Liver (tissue), 3 donors: ENCODE results near the gene CARM1.

Source experiments
- GABPA ChIP-seq, 2 donors: IDR thresholded peaks in 1 of 2; conservative IDR thresholded peaks in 1 of 2; 2 replicates each; pipeline ENCODE4 v1.6.1; 2016; ENCODE audit warnings: antibody characterized with exemption in 2 of 2, mild to moderate bottlenecking in 1 of 2, moderate library complexity in 1 of 2
- RXRA ChIP-seq, 2 donors: IDR thresholded peaks; 2 replicates each; pipeline ENCODE4 v1.6.1; 2017 to 2018; ENCODE audit warnings: antibody characterized with exemption in 2 of 2, mild to moderate bottlenecking in 1 of 2
- TF ChIP-seq, protein P1 (sequence below): fragments of 150-350 bp; IDR thresholded peaks from 2 replicates; pipeline ENCODE4 v1.5.1; 2017; ENCODE audit warnings: improper control_type of control experiment, low read depth, low read length; ENCODE audit not compliant: missing input control
- TF ChIP-seq, protein P2 (sequence below): IDR thresholded peaks from 2 replicates; pipeline ENCODE4 v1.6.1; 2016; ENCODE audit warnings: antibody characterized with exemption, mild to moderate bottlenecking
- TF ChIP-seq, protein P3 (sequence below): IDR thresholded peaks from 2 replicates; pipeline ENCODE4 v1.6.1; 2016; ENCODE audit warnings: antibody characterized with exemption
- donor health status: healthy.
- donor health status: healthy.

DNA sequence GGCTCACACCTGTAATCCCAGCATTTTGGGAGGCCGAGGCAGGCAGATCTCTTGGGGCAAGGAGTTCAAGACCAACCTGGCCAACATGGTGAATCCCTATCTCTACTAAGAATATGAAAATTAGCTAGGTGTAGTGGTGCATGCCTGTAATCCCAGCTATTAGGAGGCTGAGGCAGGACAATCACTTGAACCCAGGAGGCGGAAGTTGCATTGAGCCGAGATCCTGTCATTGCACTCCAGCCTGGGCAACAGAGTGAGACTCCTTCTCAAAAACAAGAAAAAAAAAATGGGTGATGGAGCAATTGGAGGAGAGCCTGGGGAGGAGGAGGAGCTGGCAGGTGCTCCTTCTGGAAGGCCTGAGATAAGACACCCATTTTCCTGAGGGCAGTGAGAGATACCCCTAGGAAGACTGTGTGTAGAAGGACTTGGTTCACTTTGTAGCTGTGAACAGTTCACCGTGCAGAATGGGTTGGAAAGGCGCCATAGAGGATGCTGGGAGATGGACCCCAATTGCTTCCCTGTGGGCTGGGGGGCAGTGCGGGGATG is 8.7 kb upstream of the CARM1 start:
- TF ChIP-seq, protein P1, sequence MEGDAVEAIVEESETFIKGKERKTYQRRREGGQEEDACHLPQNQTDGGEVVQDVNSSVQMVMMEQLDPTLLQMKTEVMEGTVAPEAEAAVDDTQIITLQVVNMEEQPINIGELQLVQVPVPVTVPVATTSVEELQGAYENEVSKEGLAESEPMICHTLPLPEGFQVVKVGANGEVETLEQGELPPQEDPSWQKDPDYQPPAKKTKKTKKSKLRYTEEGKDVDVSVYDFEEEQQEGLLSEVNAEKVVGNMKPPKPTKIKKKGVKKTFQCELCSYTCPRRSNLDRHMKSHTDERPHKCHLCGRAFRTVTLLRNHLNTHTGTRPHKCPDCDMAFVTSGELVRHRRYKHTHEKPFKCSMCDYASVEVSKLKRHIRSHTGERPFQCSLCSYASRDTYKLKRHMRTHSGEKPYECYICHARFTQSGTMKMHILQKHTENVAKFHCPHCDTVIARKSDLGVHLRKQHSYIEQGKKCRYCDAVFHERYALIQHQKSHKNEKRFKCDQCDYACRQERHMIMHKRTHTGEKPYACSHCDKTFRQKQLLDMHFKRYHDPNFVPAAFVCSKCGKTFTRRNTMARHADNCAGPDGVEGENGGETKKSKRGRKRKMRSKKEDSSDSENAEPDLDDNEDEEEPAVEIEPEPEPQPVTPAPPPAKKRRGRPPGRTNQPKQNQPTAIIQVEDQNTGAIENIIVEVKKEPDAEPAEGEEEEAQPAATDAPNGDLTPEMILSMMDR, result no peak
- TF ChIP-seq RXRA (IDR thresholded peaks at IDR 0.05) (no peak), GABPA (IDR thresholded peaks at IDR 0.05 in 1 of 2, conservative IDR thresholded peaks at IDR 0.05 in 1 of 2) (no peak)
- TF ChIP-seq, protein P2, sequence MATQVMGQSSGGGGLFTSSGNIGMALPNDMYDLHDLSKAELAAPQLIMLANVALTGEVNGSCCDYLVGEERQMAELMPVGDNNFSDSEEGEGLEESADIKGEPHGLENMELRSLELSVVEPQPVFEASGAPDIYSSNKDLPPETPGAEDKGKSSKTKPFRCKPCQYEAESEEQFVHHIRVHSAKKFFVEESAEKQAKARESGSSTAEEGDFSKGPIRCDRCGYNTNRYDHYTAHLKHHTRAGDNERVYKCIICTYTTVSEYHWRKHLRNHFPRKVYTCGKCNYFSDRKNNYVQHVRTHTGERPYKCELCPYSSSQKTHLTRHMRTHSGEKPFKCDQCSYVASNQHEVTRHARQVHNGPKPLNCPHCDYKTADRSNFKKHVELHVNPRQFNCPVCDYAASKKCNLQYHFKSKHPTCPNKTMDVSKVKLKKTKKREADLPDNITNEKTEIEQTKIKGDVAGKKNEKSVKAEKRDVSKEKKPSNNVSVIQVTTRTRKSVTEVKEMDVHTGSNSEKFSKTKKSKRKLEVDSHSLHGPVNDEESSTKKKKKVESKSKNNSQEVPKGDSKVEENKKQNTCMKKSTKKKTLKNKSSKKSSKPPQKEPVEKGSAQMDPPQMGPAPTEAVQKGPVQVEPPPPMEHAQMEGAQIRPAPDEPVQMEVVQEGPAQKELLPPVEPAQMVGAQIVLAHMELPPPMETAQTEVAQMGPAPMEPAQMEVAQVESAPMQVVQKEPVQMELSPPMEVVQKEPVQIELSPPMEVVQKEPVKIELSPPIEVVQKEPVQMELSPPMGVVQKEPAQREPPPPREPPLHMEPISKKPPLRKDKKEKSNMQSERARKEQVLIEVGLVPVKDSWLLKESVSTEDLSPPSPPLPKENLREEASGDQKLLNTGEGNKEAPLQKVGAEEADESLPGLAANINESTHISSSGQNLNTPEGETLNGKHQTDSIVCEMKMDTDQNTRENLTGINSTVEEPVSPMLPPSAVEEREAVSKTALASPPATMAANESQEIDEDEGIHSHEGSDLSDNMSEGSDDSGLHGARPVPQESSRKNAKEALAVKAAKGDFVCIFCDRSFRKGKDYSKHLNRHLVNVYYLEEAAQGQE, result no peak
- TF ChIP-seq, protein P3, sequence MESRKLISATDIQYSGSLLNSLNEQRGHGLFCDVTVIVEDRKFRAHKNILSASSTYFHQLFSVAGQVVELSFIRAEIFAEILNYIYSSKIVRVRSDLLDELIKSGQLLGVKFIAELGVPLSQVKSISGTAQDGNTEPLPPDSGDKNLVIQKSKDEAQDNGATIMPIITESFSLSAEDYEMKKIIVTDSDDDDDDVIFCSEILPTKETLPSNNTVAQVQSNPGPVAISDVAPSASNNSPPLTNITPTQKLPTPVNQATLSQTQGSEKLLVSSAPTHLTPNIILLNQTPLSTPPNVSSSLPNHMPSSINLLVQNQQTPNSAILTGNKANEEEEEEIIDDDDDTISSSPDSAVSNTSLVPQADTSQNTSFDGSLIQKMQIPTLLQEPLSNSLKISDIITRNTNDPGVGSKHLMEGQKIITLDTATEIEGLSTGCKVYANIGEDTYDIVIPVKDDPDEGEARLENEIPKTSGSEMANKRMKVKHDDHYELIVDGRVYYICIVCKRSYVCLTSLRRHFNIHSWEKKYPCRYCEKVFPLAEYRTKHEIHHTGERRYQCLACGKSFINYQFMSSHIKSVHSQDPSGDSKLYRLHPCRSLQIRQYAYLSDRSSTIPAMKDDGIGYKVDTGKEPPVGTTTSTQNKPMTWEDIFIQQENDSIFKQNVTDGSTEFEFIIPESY, result no peak
